ENCODE data around the gene CRACDL.

CRACDL gene

DNA sequence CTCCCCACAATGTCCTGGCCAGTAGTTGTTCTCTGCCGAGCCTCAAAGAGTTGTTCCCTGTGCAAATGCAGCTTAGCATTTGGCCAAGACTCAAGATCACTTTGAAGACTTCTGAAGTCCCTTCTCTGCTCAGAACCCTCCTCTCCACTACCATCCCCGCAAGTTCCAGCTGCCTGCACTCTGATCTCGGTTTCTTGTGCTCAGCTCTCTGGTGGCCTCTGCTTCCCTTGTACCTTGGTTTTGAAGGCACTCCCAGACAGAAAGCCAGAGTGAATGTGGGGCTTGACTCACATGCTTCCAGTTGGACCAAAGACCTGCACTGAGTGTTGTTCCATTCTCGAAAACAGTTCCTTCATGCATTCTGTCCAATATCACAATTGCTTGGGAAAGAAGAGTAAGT, 28.6 kb downstream of the CRACDL start:
- Histone ChIP-seq H2BK12ac (ENCODE audit: low read length) (no peak overlapping the region), H4K91ac (ENCODE audit: low read depth, low read length) (no peak overlapping the region), H2BK120ac (ENCODE audit: insufficient read depth, low read length, poor library complexity) (no peak overlapping the region), H3K18ac (ENCODE audit: low read length) (no peak overlapping the region), H3K4me2 (ENCODE audit: low read length) (no peak overlapping the region), H3K4me3 (ENCODE audit: low read depth, low read length) (no peak overlapping the region), H3K14ac (ENCODE audit: low read length) (no peak overlapping the region), H3K79me1 (ENCODE audit: low read length) (no peaks in the 10 kb centered on the region), H3K27ac (ENCODE audit: low read depth, low read length) (no peak overlapping the region), H3K36me3 (ENCODE audit: control insufficient read depth in 1 of 2, insufficient read depth in 2 of 2, low read length in 2 of 2) (no peaks in the 10 kb centered on the region), H4K12ac (ENCODE audit: low read depth, low read length) (no peak overlapping the region), H3K23ac (ENCODE audit: low read length) (no peak overlapping the region), H4K8ac (ENCODE audit: low read depth, low read length) (no peak overlapping the region), H3K79me2 (ENCODE audit: control insufficient read depth, insufficient read depth, low read length, poor library complexity) (no peaks in the 10 kb centered on the region), H2AFZ (ENCODE audit: insufficient read depth, low read length, poor library complexity) (no peak overlapping the region), H3K27me3 (ENCODE audit: insufficient read depth, low read length) (no peaks in the 10 kb centered on the region), H3K9me3 (ENCODE audit: insufficient read depth, low read depth, low read length) (no peaks in the 10 kb centered on the region), H2AK5ac (ENCODE audit: low read length) (no peak overlapping the region), H2BK5ac (ENCODE audit: low read depth, low read length, poor library complexity) (no peak overlapping the region), H3K4ac (ENCODE audit: low read depth, low read length) (no peak overlapping the region), H3K4me1 (ENCODE audit: control insufficient read depth in 1 of 2, insufficient read depth in 2 of 2, low read length in 2 of 2) (peaks cover 14 to 15% of the 10 kb centered on the region in 2 experiments), H3K9ac (ENCODE audit: low read length) (no peak overlapping the region)
- no CpG with 5 or more reads among the region's 4 CpGs for WGBS (ENCODE audit: extremely low coverage, insufficient coverage, insufficient read length)
- DNase-seq: no peak

DNA sequence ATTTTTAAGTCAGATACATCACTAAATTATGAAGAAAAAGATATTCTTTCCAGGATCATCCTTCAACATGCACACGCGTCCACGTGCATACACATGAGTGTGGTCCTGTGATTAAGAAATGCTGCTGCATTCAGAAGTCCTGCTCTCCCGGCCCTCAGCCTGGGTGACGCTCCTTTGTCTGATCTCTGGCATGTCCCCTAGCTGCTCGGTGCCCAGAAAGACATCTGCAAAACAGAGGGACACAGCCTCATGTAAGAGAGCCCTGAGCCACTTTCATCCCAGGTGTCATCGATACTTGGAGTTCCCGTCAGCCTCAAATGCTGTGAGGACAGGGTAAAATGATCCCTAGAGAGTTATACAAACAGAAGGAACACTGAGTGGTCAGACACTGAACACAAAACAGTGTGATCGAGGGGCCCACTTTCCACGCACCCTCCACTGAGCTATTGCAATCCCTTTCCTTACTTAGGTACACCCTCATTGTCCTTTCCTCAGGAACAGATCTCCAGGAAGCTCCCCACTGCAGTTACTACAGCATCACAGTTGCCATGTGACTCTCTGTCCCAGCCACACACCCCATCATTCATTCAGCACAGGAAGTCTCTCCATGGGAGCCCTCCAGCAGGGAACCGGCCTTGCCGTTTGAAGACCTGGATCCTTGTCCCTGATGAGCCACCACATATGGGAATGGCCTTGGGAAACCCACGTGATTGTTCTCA, 32.1 kb downstream of the CRACDL start:
- H3K14ac ChIP-seq (ENCODE audit: low read length): no peak overlapping the region
- H3K79me2 ChIP-seq (ENCODE audit: control insufficient read depth, insufficient read depth, low read length, poor library complexity): no peaks in the 10 kb centered on the region
- H4K91ac ChIP-seq (ENCODE audit: low read depth, low read length): no peak overlapping the region
- H2BK5ac ChIP-seq (ENCODE audit: low read depth, low read length, poor library complexity): no peak overlapping the region
- H3K4me1 ChIP-seq (ENCODE audit: control insufficient read depth in 1 of 2, insufficient read depth in 2 of 2, low read length in 2 of 2): peaks cover 8 to 10% of the 10 kb centered on the region in 2 experiments
- H3K18ac ChIP-seq (ENCODE audit: low read length): no peak overlapping the region
- H3K23ac ChIP-seq (ENCODE audit: low read length): no peak overlapping the region
- H2AK5ac ChIP-seq (ENCODE audit: low read length): no peak overlapping the region
- H3K27me3 ChIP-seq (ENCODE audit: insufficient read depth, low read length): no peaks in the 10 kb centered on the region
- no peak overlapping the region for H4K8ac ChIP-seq (ENCODE audit: low read depth, low read length)
- H3K9ac ChIP-seq (ENCODE audit: low read length): no peak overlapping the region
- H3K9me3 ChIP-seq (ENCODE audit: insufficient read depth, low read depth, low read length): no peaks in the 10 kb centered on the region
- H3K4ac ChIP-seq (ENCODE audit: low read depth, low read length): no peak overlapping the region
- H2BK12ac ChIP-seq (ENCODE audit: low read length): no peak overlapping the region
- no peak overlapping the region for H3K27ac ChIP-seq (ENCODE audit: low read depth, low read length)
- no peak overlapping the region for H3K4me3 ChIP-seq (ENCODE audit: low read depth, low read length)
- WGBS (ENCODE audit: extremely low coverage, insufficient coverage, insufficient read length): no CpG with 5 or more reads among the region's 13 CpGs
- no peak overlapping the region for H4K12ac ChIP-seq (ENCODE audit: low read depth, low read length)
- no peak overlapping the region for H3K4me2 ChIP-seq (ENCODE audit: low read length)
- H3K36me3 ChIP-seq (ENCODE audit: control insufficient read depth in 1 of 2, insufficient read depth in 2 of 2, low read length in 2 of 2): no peaks in the 10 kb centered on the region
- no peak overlapping the region for H2BK120ac ChIP-seq (ENCODE audit: insufficient read depth, low read length, poor library complexity)
- H3K79me1 ChIP-seq (ENCODE audit: low read length): no peaks in the 10 kb centered on the region
- no peak overlapping the region for H2AFZ ChIP-seq (ENCODE audit: insufficient read depth, low read length, poor library complexity)
- DNase-seq: no peak

DNA sequence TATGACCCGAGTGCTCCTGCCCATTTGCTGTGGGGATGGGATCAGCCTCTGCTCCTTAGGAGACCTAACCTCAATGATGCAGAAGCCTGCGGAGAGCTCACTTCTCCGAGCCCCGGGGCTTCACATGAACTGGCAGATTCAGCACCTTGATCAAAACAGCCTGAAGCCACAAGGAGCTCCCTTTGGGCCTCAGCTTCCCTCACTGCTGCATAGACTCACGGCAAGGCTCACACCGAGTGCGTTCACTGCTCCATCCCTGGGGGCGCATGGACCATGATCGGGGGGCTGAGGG, 33.0 kb downstream of the CRACDL start:
- Histone ChIP-seq H3K36me3 (ENCODE audit: control insufficient read depth in 1 of 2, insufficient read depth in 2 of 2, low read length in 2 of 2) (no peaks in the 10 kb centered on the region), H3K4me2 (ENCODE audit: low read length) (no peak overlapping the region), H3K4me1 (ENCODE audit: control insufficient read depth in 1 of 2, insufficient read depth in 2 of 2, low read length in 2 of 2) (peaks cover 2% of the 10 kb centered on the region in 2 experiments), H2BK5ac (ENCODE audit: low read depth, low read length, poor library complexity) (no peak overlapping the region), H3K79me1 (ENCODE audit: low read length) (no peaks in the 10 kb centered on the region), H4K91ac (ENCODE audit: low read depth, low read length) (no peak overlapping the region), H3K79me2 (ENCODE audit: control insufficient read depth, insufficient read depth, low read length, poor library complexity) (no peaks in the 10 kb centered on the region), H2BK120ac (ENCODE audit: insufficient read depth, low read length, poor library complexity) (no peak overlapping the region), H2AFZ (ENCODE audit: insufficient read depth, low read length, poor library complexity) (no peak overlapping the region), H4K8ac (ENCODE audit: low read depth, low read length) (no peak overlapping the region), H2AK5ac (ENCODE audit: low read length) (no peak overlapping the region), H3K27me3 (ENCODE audit: insufficient read depth, low read length) (no peaks in the 10 kb centered on the region), H3K27ac (ENCODE audit: low read depth, low read length) (no peak overlapping the region), H3K14ac (ENCODE audit: low read length) (no peak overlapping the region), H3K23ac (ENCODE audit: low read length) (no peak overlapping the region), H3K9me3 (ENCODE audit: insufficient read depth, low read depth, low read length) (no peaks in the 10 kb centered on the region), H3K18ac (ENCODE audit: low read length) (no peak overlapping the region), H4K12ac (ENCODE audit: low read depth, low read length) (no peak overlapping the region), H3K4ac (ENCODE audit: low read depth, low read length) (no peak overlapping the region), H3K9ac (ENCODE audit: low read length) (no peak overlapping the region), H3K4me3 (ENCODE audit: low read depth, low read length) (no peak overlapping the region), H2BK12ac (ENCODE audit: low read length) (no peak overlapping the region)
- DNase-seq: no peak
- no CpG with 5 or more reads among the region's 9 CpGs for WGBS (ENCODE audit: extremely low coverage, insufficient coverage, insufficient read length)

DNA sequence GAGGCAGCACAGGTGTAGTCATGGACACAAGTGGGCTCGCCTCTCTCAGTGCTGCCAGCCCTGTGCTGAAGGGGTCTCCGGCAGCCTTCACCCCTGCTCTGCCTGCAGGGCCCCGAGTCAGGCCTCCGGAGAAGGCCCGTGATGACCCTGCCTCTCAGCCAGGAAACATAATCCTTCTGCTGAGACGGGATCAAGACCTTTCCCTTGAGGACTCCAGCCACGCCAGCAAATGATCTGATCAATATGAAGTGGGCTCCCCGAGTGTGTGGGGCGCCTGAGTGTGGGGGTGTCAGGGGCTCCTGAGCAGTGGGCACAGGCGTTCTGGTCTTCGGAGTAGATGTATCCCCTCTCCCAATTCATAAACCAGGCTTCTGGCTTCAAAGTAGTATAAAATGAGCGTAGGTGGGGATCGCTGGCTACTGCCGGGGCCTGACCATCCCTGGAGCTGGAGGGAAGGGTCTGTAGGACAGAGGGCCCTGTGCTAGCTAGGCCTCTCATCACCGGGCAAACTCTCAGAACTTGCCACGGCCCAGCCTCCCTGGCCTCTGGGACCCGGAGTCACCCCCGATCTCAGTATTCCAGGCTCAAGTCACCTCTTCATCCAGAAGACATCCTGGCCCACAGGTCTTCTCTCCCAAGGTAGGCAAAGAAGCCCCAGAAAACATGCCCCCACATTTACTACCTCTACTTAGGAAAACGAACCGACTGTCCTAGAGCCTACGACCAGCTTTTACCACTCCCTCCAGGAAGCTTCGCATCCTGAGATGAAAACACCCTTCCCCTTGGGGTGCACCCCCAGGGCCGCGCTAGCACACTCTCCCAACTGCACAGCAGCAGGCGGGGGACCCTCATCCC, 33.6 kb downstream of the CRACDL start:
- H2BK5ac ChIP-seq (ENCODE audit: low read depth, low read length, poor library complexity): no peak overlapping the region
- H3K27ac ChIP-seq (ENCODE audit: low read depth, low read length): no peak overlapping the region
- WGBS (ENCODE audit: extremely low coverage, insufficient coverage, insufficient read length): no CpG with 5 or more reads among the region's 25 CpGs
- H3K23ac ChIP-seq (ENCODE audit: low read length): no peak overlapping the region
- H2AK5ac ChIP-seq (ENCODE audit: low read length): no peak overlapping the region
- H3K14ac ChIP-seq (ENCODE audit: low read length): no peak overlapping the region
- H2BK12ac ChIP-seq (ENCODE audit: low read length): no peak overlapping the region
- H4K12ac ChIP-seq (ENCODE audit: low read depth, low read length): no peak overlapping the region
- H3K36me3 ChIP-seq (ENCODE audit: control insufficient read depth in 1 of 2, insufficient read depth in 2 of 2, low read length in 2 of 2): no peaks in the 10 kb centered on the region
- no peak overlapping the region for H3K4me2 ChIP-seq (ENCODE audit: low read length)
- no peaks in the 10 kb centered on the region for H3K79me2 ChIP-seq (ENCODE audit: control insufficient read depth, insufficient read depth, low read length, poor library complexity)
- no peak overlapping the region for H4K8ac ChIP-seq (ENCODE audit: low read depth, low read length)
- no peak overlapping the region for H4K91ac ChIP-seq (ENCODE audit: low read depth, low read length)
- no peak overlapping the region for H2AFZ ChIP-seq (ENCODE audit: insufficient read depth, low read length, poor library complexity)
- H3K79me1 ChIP-seq (ENCODE audit: low read length): no peaks in the 10 kb centered on the region
- H3K18ac ChIP-seq (ENCODE audit: low read length): no peak overlapping the region
- H2BK120ac ChIP-seq (ENCODE audit: insufficient read depth, low read length, poor library complexity): no peak overlapping the region
- no peak overlapping the region for H3K4me3 ChIP-seq (ENCODE audit: low read depth, low read length)
- no peak overlapping the region for H3K9ac ChIP-seq (ENCODE audit: low read length)
- no peaks in the 10 kb centered on the region for H3K4me1 ChIP-seq (ENCODE audit: control insufficient read depth in 1 of 2, insufficient read depth in 2 of 2, low read length in 2 of 2)
- H3K9me3 ChIP-seq (ENCODE audit: insufficient read depth, low read depth, low read length): no peaks in the 10 kb centered on the region
- no peak overlapping the region for H3K4ac ChIP-seq (ENCODE audit: low read depth, low read length)
- DNase-seq: no peak
- no peaks in the 10 kb centered on the region for H3K27me3 ChIP-seq (ENCODE audit: insufficient read depth, low read length)
